HEK293 (cell line): ENCODE results near the gene SEPTIN5.
"Not testable (repeated sequence)": the region's sequence is repeated elsewhere in the genome, so short reads cannot be mapped to it uniquely, and the experiment has no call there.

Source experiments
- CTCF ChIA-PET: fragments of 350-600 bp; formaldehyde crosslinking; extraction: SDS; loops from one replicate; lab custom pipeline; 2021; ENCODE audit warnings: antibody characterized with exemption; lab: Yijun Ruan, JAX
- POLR2A ChIA-PET: fragments of 300-600 bp; formaldehyde crosslinking; extraction: SDS; loops from one replicate; lab custom pipeline; 2020; ENCODE audit warnings: antibody characterized with exemption, inconsistent platforms; lab: Yijun Ruan, JAX
- H3K27ac ChIP-seq: fragments of 200-500 bp; sonication (Bioruptor generic); 2 replicates; pipeline ENCODE4 v1.5.1; 2014; ENCODE audit warnings: low read depth, low read length, control low read depth, inconsistent platforms; ENCODE audit errors: extremely low read depth
- H3K36me3 ChIP-seq, 2 experiments: fragments of 200-500 bp in 1 of 2; sonication (Bioruptor generic) in 1 of 2; 1 replicate in 1 of 2; 2 replicates in 1 of 2; pipeline ENCODE4 v1.5.1; 2014 to 2017; ENCODE audit warnings: inconsistent platforms in 2 of 2, low read length in 2 of 2; ENCODE audit not compliant: control insufficient read depth in 2 of 2, insufficient read depth in 1 of 2
- H3K4me1 ChIP-seq: fragments of 200-500 bp; sonication (Bioruptor generic); 2 replicates; pipeline ENCODE4 v1.5.1; 2014; ENCODE audit warnings: mild to moderate bottlenecking, low read length, inconsistent platforms; ENCODE audit not compliant: control insufficient read depth, insufficient read depth
- H3K4me3 ChIP-seq: 2 replicates; pipeline ENCODE4 v1.5.1; 2011; ENCODE audit warnings: low read depth, mild to moderate bottlenecking, control low read depth, low read length, moderate library complexity
- H3K9me3 ChIP-seq: fragments of 200-500 bp; sonication (Bioruptor generic); 2 replicates; pipeline ENCODE4 v1.5.1; 2014; ENCODE audit warnings: low read depth, low read length, inconsistent platforms; ENCODE audit not compliant: control insufficient read depth, insufficient read depth
- HOXA7 ChIP-seq: sonication (generic); formaldehyde crosslinking; IDR thresholded peaks from 2 replicates; pipeline ENCODE4 v1.8.1; 2022; ENCODE audit warnings: missing genetic modification reagents, borderline replicate concordance
- INSM2 ChIP-seq: fragments of 450-650 bp; formaldehyde crosslinking; IDR thresholded peaks from 2 replicates; pipeline ENCODE4 v1.5.1; 2016; ENCODE audit warnings: missing biosample characterization, missing genetic modification characterization
- OVOL3 ChIP-seq: fragments of 450-650 bp; formaldehyde crosslinking; IDR thresholded peaks from 2 replicates; pipeline ENCODE4 v1.5.1; 2016; ENCODE audit warnings: missing biosample characterization, missing genetic modification characterization
- REST ChIP-seq: fragments of 450-650 bp; formaldehyde crosslinking; IDR thresholded peaks from 2 replicates; pipeline ENCODE4 v1.5.1; 2016; ENCODE audit warnings: missing biosample characterization, missing genetic modification characterization
- ZBTB49 ChIP-seq: fragments of 450-650 bp; formaldehyde crosslinking; IDR thresholded peaks from 2 replicates; pipeline ENCODE4 v1.5.1; 2016; ENCODE audit warnings: missing biosample characterization, missing genetic modification characterization, low read depth
- ZNF146 ChIP-seq: fragments of 450-650 bp; formaldehyde crosslinking; IDR thresholded peaks from 2 replicates; pipeline ENCODE4 v1.5.1; 2016; ENCODE audit warnings: missing biosample characterization, missing genetic modification characterization
- ZNF19 ChIP-seq: fragments of 450-650 bp; formaldehyde crosslinking; IDR thresholded peaks from 2 replicates; pipeline ENCODE4; 2016; ENCODE audit warnings: missing biosample characterization, missing genetic modification characterization, low read depth
- ZNF239 ChIP-seq: fragments of 450-650 bp; formaldehyde crosslinking; IDR thresholded peaks from 2 replicates; pipeline ENCODE4 v1.5.1; 2016; ENCODE audit warnings: missing biosample characterization, missing genetic modification characterization
- ZNF280C ChIP-seq: fragments of 450-650 bp; formaldehyde crosslinking; IDR thresholded peaks from 2 replicates; pipeline ENCODE4 v1.5.1; 2016; ENCODE audit warnings: missing biosample characterization, missing genetic modification characterization
- ZNF341 ChIP-seq: fragments of 450-650 bp; formaldehyde crosslinking; IDR thresholded peaks from 2 replicates; pipeline ENCODE4; 2016; ENCODE audit warnings: low read depth, missing biosample characterization, missing genetic modification characterization
- ZNF548 ChIP-seq: fragments of 450-650 bp; formaldehyde crosslinking; IDR thresholded peaks from 2 replicates; pipeline ENCODE4 v1.5.1; 2016; ENCODE audit warnings: missing biosample characterization, missing genetic modification characterization
- ZNF558 ChIP-seq: fragments of 450-650 bp; formaldehyde crosslinking; IDR thresholded peaks from 2 replicates; pipeline ENCODE4 v1.5.1; 2016; ENCODE audit warnings: missing biosample characterization, missing genetic modification characterization
- ZNF610 ChIP-seq: fragments of 450-650 bp; formaldehyde crosslinking; IDR thresholded peaks from 2 replicates; pipeline ENCODE4 v1.5.1; 2016; ENCODE audit warnings: missing biosample characterization, missing genetic modification characterization, borderline replicate concordance
- ZNF621 ChIP-seq: fragments of 450-650 bp; formaldehyde crosslinking; IDR thresholded peaks from 2 replicates; pipeline ENCODE4 v1.5.1; 2017; ENCODE audit warnings: missing biosample characterization, missing genetic modification characterization
- ZNF677 ChIP-seq: fragments of 450-650 bp; IDR thresholded peaks from 2 replicates; pipeline ENCODE4 v1.5.0; 2018; ENCODE audit warnings: missing biosample characterization, mild to moderate bottlenecking, missing genetic modification characterization, moderate library complexity
- TF ChIP-seq, protein P1 (sequence below): fragments of 450-650 bp; formaldehyde crosslinking; IDR thresholded peaks from 2 replicates; pipeline ENCODE4 v1.5.1; 2017; ENCODE audit warnings: missing biosample characterization, missing genetic modification characterization

Gene SEPTIN5

GRCh38 chr22:19675428-19675827 is 38.9 kb upstream of the SEPTIN5 start:
- CTCF ChIA-PET, result interaction anchor here (0.9 to 1.2 kb wide), 2 partner anchors 55 to 235 kb away, joined by 3 read pairs; no protein-coding TSS in a partner anchor

DNA sequence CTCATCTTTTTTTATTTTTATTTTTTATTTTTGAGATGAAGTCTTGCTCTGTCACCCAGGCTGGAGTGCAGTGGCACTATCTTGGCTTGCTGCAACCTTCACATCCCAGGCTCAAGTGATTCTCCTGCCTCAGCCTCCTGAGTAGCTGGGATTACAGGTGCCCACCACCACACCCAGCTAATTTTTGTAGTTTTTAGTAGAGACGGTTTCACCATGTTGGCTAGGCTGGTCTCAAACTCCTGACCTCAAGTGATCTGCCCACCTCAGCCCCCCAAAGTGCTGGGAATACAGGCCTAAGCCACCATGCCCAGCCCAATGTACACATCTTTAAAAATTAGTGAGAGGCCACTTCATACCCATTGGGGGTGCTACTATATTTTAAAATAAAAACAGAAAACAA is 37.9 kb upstream of the SEPTIN5 start:
- H3K27ac ChIP-seq, H3K9me3 ChIP-seq, POLR2A ChIA-PET, H3K4me1 ChIP-seq, H3K4me3 ChIP-seq, H3K36me3 ChIP-seq: not testable (repeated sequence)
- CTCF ChIA-PET, result interaction anchor here (1.7 kb wide), 1 partner anchor 54 kb away, joined by 9 read pairs; no protein-coding TSS in a partner anchor

More at GRCh38 chr22:19675428-19675827, 38.9 kb upstream of the SEPTIN5 start:
- Histone ChIP-seq H3K36me3 (no peaks in the 10 kb centered on the region), H3K4me1 (no peaks in the 10 kb centered on the region), H3K4me3 (no peak overlapping the region), H3K9me3 (no peaks in the 10 kb centered on the region), H3K27ac (no peak overlapping the region)
- POLR2A ChIA-PET, result no interaction called here
- TF ChIP-seq OVOL3 (tag by site-specific recombination) (no peak), ZNF280C (tag by site-specific recombination) (no peak), HOXA7 (no peak), ZNF146 (no peak), REST (tag by site-specific recombination) (no peak)

GRCh38 chr22:19678949-19679521 is 35.3 kb upstream of the SEPTIN5 start:
- H3K4me3 ChIP-seq, result no peak overlapping the region
- ChIA-PET POLR2A (interaction anchor here (1.5 kb wide), 1 partner anchor 10 kb away, joined by 3 read pairs; no protein-coding TSS in a partner anchor), CTCF (interaction anchor here (0.6 to 3.1 kb wide), 11 partner anchors 10 to 142 kb away, joined by 3 to 21 read pairs (median 3); no protein-coding TSS in a partner anchor)
- H3K9me3 ChIP-seq, result no peaks in the 10 kb centered on the region
- no peak overlapping the region for H3K27ac ChIP-seq
- H3K4me1 ChIP-seq, result no peaks in the 10 kb centered on the region
- no peaks in the 10 kb centered on the region for H3K36me3 ChIP-seq
- TF ChIP-seq ZNF610 (tag by site-specific recombination), result no peak
- no peak for TF ChIP-seq ZBTB49
- no peak for TF ChIP-seq ZNF558
- TF ChIP-seq, protein P1, sequence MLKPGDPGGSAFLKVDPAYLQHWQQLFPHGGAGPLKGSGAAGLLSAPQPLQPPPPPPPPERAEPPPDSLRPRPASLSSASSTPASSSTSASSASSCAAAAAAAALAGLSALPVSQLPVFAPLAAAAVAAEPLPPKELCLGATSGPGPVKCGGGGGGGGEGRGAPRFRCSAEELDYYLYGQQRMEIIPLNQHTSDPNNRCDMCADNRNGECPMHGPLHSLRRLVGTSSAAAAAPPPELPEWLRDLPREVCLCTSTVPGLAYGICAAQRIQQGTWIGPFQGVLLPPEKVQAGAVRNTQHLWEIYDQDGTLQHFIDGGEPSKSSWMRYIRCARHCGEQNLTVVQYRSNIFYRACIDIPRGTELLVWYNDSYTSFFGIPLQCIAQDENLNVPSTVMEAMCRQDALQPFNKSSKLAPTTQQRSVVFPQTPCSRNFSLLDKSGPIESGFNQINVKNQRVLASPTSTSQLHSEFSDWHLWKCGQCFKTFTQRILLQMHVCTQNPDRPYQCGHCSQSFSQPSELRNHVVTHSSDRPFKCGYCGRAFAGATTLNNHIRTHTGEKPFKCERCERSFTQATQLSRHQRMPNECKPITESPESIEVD, result no peak
- TF ChIP-seq ZNF341 (tag by site-specific recombination), result no peak
- TF ChIP-seq ZNF548, result no peak
- TF ChIP-seq ZNF621 (tag by site-specific recombination), result no peak
- TF ChIP-seq INSM2 (tag by site-specific recombination), result no peak
- TF ChIP-seq ZNF239 (tag by site-specific recombination), result no peak
- no peak for TF ChIP-seq OVOL3 (tag by site-specific recombination)
- TF ChIP-seq ZNF677, result no peak
- TF ChIP-seq ZNF19, result no peak
